NB4 (cell line): ENCODE data around the gene TECPR1.

Experiments used
- MYC ChIP-seq: IDR thresholded peaks from 2 replicates; pipeline ENCODE4 v1.6.1; 2011; ENCODE audit warnings: low read depth, low read length
- POLR2A ChIP-seq: IDR thresholded peaks from 2 replicates; pipeline ENCODE4 v1.6.1; 2011; ENCODE audit warnings: mild to moderate bottlenecking; ENCODE audit not compliant: insufficient read length; ENCODE audit errors: extremely low read depth
- TF ChIP-seq, protein P1 (sequence below): IDR thresholded peaks from one replicate; pipeline ENCODE4 v1.5.1; 2012; ENCODE audit warnings: low read depth, low read length
- TF ChIP-seq, protein P2 (sequence below): IDR thresholded peaks from 2 replicates; pipeline ENCODE4 v1.6.1; 2011; ENCODE audit warnings: low read depth, low read length

DNA sequence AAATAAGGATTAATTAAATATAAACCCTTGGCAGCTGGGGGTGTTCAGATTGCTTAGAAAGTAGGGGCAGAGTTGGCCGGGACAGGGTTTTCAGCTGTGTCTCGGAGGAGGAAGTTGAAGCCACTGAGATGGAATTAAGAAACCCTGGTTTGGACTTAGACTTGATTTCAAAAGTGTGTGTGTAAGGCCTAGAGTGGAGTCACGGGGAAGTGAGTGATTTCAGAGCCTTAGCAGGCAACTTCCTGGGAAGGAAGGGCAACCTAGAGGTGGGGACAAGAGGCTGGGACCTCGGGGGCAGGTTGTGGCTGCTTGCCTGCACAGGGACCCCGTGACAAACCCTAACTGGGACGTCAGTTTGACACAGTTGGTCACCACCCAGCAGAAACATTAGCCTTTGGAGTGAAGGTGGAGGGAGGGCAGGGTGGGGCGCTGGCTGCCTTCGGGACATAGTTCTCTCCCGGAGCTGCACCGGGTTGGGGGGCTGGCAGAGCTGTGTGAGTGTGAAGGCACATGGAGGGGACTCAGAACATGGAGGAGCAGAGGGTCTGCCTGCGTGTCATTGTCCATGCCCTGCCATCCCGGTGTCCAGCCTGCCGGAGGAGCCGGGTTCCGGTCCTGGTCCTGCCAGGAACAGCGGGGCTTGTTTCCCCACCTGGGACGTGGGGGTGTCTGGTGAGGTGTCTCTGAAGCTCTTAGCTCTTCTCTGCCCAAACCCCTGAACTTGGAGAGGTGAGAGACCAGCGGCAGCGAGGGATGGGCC, 31.3 kb upstream of the TECPR1 start:
- TF ChIP-seq, protein P1, sequence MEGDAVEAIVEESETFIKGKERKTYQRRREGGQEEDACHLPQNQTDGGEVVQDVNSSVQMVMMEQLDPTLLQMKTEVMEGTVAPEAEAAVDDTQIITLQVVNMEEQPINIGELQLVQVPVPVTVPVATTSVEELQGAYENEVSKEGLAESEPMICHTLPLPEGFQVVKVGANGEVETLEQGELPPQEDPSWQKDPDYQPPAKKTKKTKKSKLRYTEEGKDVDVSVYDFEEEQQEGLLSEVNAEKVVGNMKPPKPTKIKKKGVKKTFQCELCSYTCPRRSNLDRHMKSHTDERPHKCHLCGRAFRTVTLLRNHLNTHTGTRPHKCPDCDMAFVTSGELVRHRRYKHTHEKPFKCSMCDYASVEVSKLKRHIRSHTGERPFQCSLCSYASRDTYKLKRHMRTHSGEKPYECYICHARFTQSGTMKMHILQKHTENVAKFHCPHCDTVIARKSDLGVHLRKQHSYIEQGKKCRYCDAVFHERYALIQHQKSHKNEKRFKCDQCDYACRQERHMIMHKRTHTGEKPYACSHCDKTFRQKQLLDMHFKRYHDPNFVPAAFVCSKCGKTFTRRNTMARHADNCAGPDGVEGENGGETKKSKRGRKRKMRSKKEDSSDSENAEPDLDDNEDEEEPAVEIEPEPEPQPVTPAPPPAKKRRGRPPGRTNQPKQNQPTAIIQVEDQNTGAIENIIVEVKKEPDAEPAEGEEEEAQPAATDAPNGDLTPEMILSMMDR, result no peak
- no peak for TF ChIP-seq POLR2A
- TF ChIP-seq, protein P2, sequence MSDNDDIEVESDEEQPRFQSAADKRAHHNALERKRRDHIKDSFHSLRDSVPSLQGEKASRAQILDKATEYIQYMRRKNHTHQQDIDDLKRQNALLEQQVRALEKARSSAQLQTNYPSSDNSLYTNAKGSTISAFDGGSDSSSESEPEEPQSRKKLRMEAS, result 0 out of 2 replicates have a peak, but pooled peaks have one; percentile 23
- TF ChIP-seq MYC, result 0 out of 2 replicates have a peak, but pooled peaks have one; percentile 16
